Measurements from ENCODE around the gene CDKAL1.
"Not testable (repeated sequence)": the region's sequence is repeated elsewhere in the genome, so short reads cannot be mapped to it uniquely, and the experiment has no call there.

- not testable (repeated sequence) for TF ChIP-seq RFX5 (IDR thresholded peaks at IDR 0.05; ENCODE audit: borderline replicate concordance, low read depth, low read length); CTCF (IDR thresholded peaks at IDR 0.05; ENCODE audit: control extremely low read depth in 1 of 3, insufficient read depth in 1 of 3, low read depth in 1 of 3, low read length in 3 of 3); KDM1A (IDR thresholded peaks at IDR 0.05; ENCODE audit: borderline replicate concordance, low read length); TAF7 (optimal IDR thresholded peaks at IDR 0.05; ENCODE audit: borderline replicate concordance, low read depth, low read length); MAX (IDR thresholded peaks at IDR 0.05); RAD21 (IDR thresholded peaks at IDR 0.05 in 1 of 2, conservative IDR thresholded peaks at IDR 0.05 in 1 of 2; ENCODE audit: low read depth in 2 of 2, low read length in 2 of 2); USF2 (IDR thresholded peaks at IDR 0.05; ENCODE audit: low read length); PHF8 (conservative IDR thresholded peaks at IDR 0.05; ENCODE audit: low read depth, low read length); CREB1 (IDR thresholded peaks at IDR 0.05); TBP (IDR thresholded peaks at IDR 0.05; ENCODE audit: low read depth, low read length); TAF1 (IDR thresholded peaks at IDR 0.05; ENCODE audit: low read depth, low read length)
Measured at GRCh38 chr6:20725235-20725634, 191.0 kb downstream of the CDKAL1 start.

Data from H1 (cell line).